ENCODE measurements around the gene OVCA2.

The OVCA2 gene

GRCh38 chr17:2028234-2028614 lies 13.6 kb upstream of the OVCA2 start:
- H3K27me3 ChIP-seq (ENCODE audit: insufficient read depth, low read length), result peaks cover 66% of the 10 kb centered on the region

GRCh38 chr17:2028737-2029136 lies 13.1 kb upstream of the OVCA2 start:
- no peaks in the 10 kb centered on the region for H3K9me3 ChIP-seq (ENCODE audit: insufficient read depth, low read depth, low read length)
- H3K9ac ChIP-seq (ENCODE audit: low read depth, low read length), result no peak overlapping the region
- H3K4me3 ChIP-seq (ENCODE audit: low read length), result no peak overlapping the region
- H3K36me3 ChIP-seq (ENCODE audit: insufficient read depth, low read depth, low read length), result no peaks in the 10 kb centered on the region
- no peaks in the 10 kb centered on the region for H3K4me1 ChIP-seq (ENCODE audit: insufficient read depth, low read length)
- H3K27ac ChIP-seq (ENCODE audit: low read length), result no peak overlapping the region
- peaks cover 61% of the 10 kb centered on the region for H3K27me3 ChIP-seq (ENCODE audit: insufficient read depth, low read length)

More at GRCh38 chr17:2028234-2028614, 13.6 kb upstream of the OVCA2 start:
- Histone ChIP-seq H3K9me3 (ENCODE audit: insufficient read depth, low read depth, low read length) (no peaks in the 10 kb centered on the region), H3K36me3 (ENCODE audit: insufficient read depth, low read depth, low read length) (no peaks in the 10 kb centered on the region), H3K27ac (ENCODE audit: low read length) (no peak overlapping the region), H3K9ac (ENCODE audit: low read depth, low read length) (no peak overlapping the region), H3K4me1 (ENCODE audit: insufficient read depth, low read length) (0 out of 2 replicates have a peak, but pooled peaks cover under 1% of the 10 kb centered on the region), H3K4me3 (ENCODE audit: low read length) (no peak overlapping the region)

- Histone ChIP-seq H3K27ac (ENCODE audit: low read length) (no peak within 1 kb of the TSS), H3K9ac (ENCODE audit: low read depth, low read length) (peak within 1 kb of the TSS; percentile 73; the same call in 1 of the 2 replicates), H3K4me1 (ENCODE audit: insufficient read depth, low read length) (no peaks in the 10 kb centered on the region), H3K36me3 (ENCODE audit: insufficient read depth, low read depth, low read length) (no peaks in the 10 kb centered on the region), H3K9me3 (ENCODE audit: insufficient read depth, low read depth, low read length) (no peaks in the 10 kb centered on the region), H3K27me3 (ENCODE audit: insufficient read depth, low read length) (peaks cover 47% of the 10 kb centered on the region), H3K4me3 (ENCODE audit: low read length) (peak within 1 kb of the TSS; percentile 85)
Measured at GRCh38 chr17:2029911-2030778, 11.7 kb upstream of the OVCA2 start, which contains the start of gene DPH1. Gene DPH1, plus strand, starts transcription at chr17:2030153. Its CDS starts 17 bp downstream, at chr17:2030170.

- H3K4me1 ChIP-seq (ENCODE audit: insufficient read depth, low read length), result no peaks in the 10 kb centered on the region
- no peak overlapping the region for H3K27ac ChIP-seq (ENCODE audit: low read length)
- no peaks in the 10 kb centered on the region for H3K9me3 ChIP-seq (ENCODE audit: insufficient read depth, low read depth, low read length)
- peak overlapping the region; percentile 85; the same call in 1 of the 2 replicates for H3K4me3 ChIP-seq (ENCODE audit: low read length)
- H3K36me3 ChIP-seq (ENCODE audit: insufficient read depth, low read depth, low read length), result no peaks in the 10 kb centered on the region
- H3K27me3 ChIP-seq (ENCODE audit: insufficient read depth, low read length), result peaks cover 41% of the 10 kb centered on the region
- H3K9ac ChIP-seq (ENCODE audit: low read depth, low read length), result no peak overlapping the region
Measured at GRCh38 chr17:2030779-2031163, 11.1 kb upstream of the OVCA2 start.

GRCh38 chr17:2033153-2033552 lies 8.7 kb upstream of the OVCA2 start:
- no peak overlapping the region for H3K4me3 ChIP-seq (ENCODE audit: low read length)
- H3K9me3 ChIP-seq (ENCODE audit: insufficient read depth, low read depth, low read length), result no peaks in the 10 kb centered on the region
- H3K9ac ChIP-seq (ENCODE audit: low read depth, low read length), result no peak overlapping the region
- H3K27me3 ChIP-seq (ENCODE audit: insufficient read depth, low read length), result peaks cover 17% of the 10 kb centered on the region
- no peak overlapping the region for H3K27ac ChIP-seq (ENCODE audit: low read length)
- no peaks in the 10 kb centered on the region for H3K4me1 ChIP-seq (ENCODE audit: insufficient read depth, low read length)
- peaks cover 4% of the 10 kb centered on the region; the same call in 1 of the 2 replicates for H3K36me3 ChIP-seq (ENCODE audit: insufficient read depth, low read depth, low read length)

GRCh38 chr17:2034157-2034556 lies 7.7 kb upstream of the OVCA2 start:
- no peak overlapping the region for H3K4me3 ChIP-seq (ENCODE audit: low read length)
- no peak overlapping the region for H3K9ac ChIP-seq (ENCODE audit: low read depth, low read length)
- no peak overlapping the region for H3K27ac ChIP-seq (ENCODE audit: low read length)

GRCh38 chr17:2034806-2035540 lies 6.8 kb upstream of the OVCA2 start:
- Histone ChIP-seq H3K4me1 (ENCODE audit: insufficient read depth, low read length) (no peaks in the 10 kb centered on the region), H3K9ac (ENCODE audit: low read depth, low read length) (no peak overlapping the region), H3K27ac (ENCODE audit: low read length) (no peak overlapping the region), H3K9me3 (ENCODE audit: insufficient read depth, low read depth, low read length) (no peaks in the 10 kb centered on the region), H3K36me3 (ENCODE audit: insufficient read depth, low read depth, low read length) (peaks cover 4% of the 10 kb centered on the region; the same call in 1 of the 2 replicates), H3K27me3 (ENCODE audit: insufficient read depth, low read length) (no peaks in the 10 kb centered on the region), H3K4me3 (ENCODE audit: low read length) (no peak overlapping the region)

More at GRCh38 chr17:2034157-2034556, 7.7 kb upstream of the OVCA2 start:
- H3K4me1 ChIP-seq (ENCODE audit: insufficient read depth, low read length), result no peaks in the 10 kb centered on the region
- H3K9me3 ChIP-seq (ENCODE audit: insufficient read depth, low read depth, low read length), result no peaks in the 10 kb centered on the region
- peaks cover 7% of the 10 kb centered on the region for H3K27me3 ChIP-seq (ENCODE audit: insufficient read depth, low read length)
- peaks cover 4% of the 10 kb centered on the region; the same call in 1 of the 2 replicates for H3K36me3 ChIP-seq (ENCODE audit: insufficient read depth, low read depth, low read length)

GRCh38 chr17:2035541-2036488 lies 6.0 kb upstream of the OVCA2 start:
- peaks cover 4% of the 10 kb centered on the region; the same call in 1 of the 2 replicates for H3K36me3 ChIP-seq (ENCODE audit: insufficient read depth, low read depth, low read length)
- no peak overlapping the region for H3K27ac ChIP-seq (ENCODE audit: low read length)
- no peaks in the 10 kb centered on the region for H3K4me1 ChIP-seq (ENCODE audit: insufficient read depth, low read length)
- H3K4me3 ChIP-seq (ENCODE audit: low read length), result no peak overlapping the region
- H3K9ac ChIP-seq (ENCODE audit: low read depth, low read length), result no peak overlapping the region
- no peaks in the 10 kb centered on the region for H3K27me3 ChIP-seq (ENCODE audit: insufficient read depth, low read length)
- no peaks in the 10 kb centered on the region for H3K9me3 ChIP-seq (ENCODE audit: insufficient read depth, low read depth, low read length)

GRCh38 chr17:2037155-2037554 lies 4.7 kb upstream of the OVCA2 start:
- Histone ChIP-seq H3K4me1 (ENCODE audit: insufficient read depth, low read length) (no peaks in the 10 kb centered on the region), H3K4me3 (ENCODE audit: low read length) (no peak overlapping the region), H3K27me3 (ENCODE audit: insufficient read depth, low read length) (no peaks in the 10 kb centered on the region)

GRCh38 chr17:2040219-2040827 lies 1.5 kb upstream of the OVCA2 start:
- Histone ChIP-seq H3K27me3 (ENCODE audit: insufficient read depth, low read length) (no peaks in the 10 kb centered on the region; the same call in 1 of the 2 replicates), H3K27ac (ENCODE audit: low read length) (no peak overlapping the region), H3K4me3 (ENCODE audit: low read length) (no peak overlapping the region), H3K9ac (ENCODE audit: low read depth, low read length) (no peak overlapping the region), H3K4me1 (ENCODE audit: insufficient read depth, low read length) (no peaks in the 10 kb centered on the region), H3K9me3 (ENCODE audit: insufficient read depth, low read depth, low read length) (no peaks in the 10 kb centered on the region), H3K36me3 (ENCODE audit: insufficient read depth, low read depth, low read length) (peaks cover 16% of the 10 kb centered on the region)

More at GRCh38 chr17:2037155-2037554, 4.7 kb upstream of the OVCA2 start:
- Histone ChIP-seq H3K9me3 (ENCODE audit: insufficient read depth, low read depth, low read length) (no peaks in the 10 kb centered on the region), H3K9ac (ENCODE audit: low read depth, low read length) (no peak overlapping the region), H3K36me3 (ENCODE audit: insufficient read depth, low read depth, low read length) (peaks cover 4% of the 10 kb centered on the region; the same call in 1 of the 2 replicates), H3K27ac (ENCODE audit: low read length) (no peak overlapping the region)

Measured in iPS-20b (cell line).